ENCODE measurements around the gene NOS3. TPM values are rescaled to one million over a fixed set of nuclear protein-coding genes. Genes with fewer than 3 reads are reported as not detected.

The NOS3 gene
- total and polyA plus RNA-seq, 9 of the 15 experiments (the other 6 are each of a cell fraction or from before 2014, with no cell fraction given): 1.1 to 121 (median 23.6) TPM

GRCh38 chr7:151038951-151039849, 48.4 kb downstream of the NOS3 start (continued):
- TF ChIP-seq TEAD2 (tag; IDR thresholded peaks at IDR 0.05) (no peak), NCOA4 (IDR thresholded peaks at IDR 0.05; ENCODE audit: partially characterized antibody) (no peak), ZNF512 (tag; IDR thresholded peaks at IDR 0.05) (no peak), ZFP1 (CRISPR knock-in tag; IDR thresholded peaks at IDR 0.05) (peak; percentile 64), POLR3G (IDR thresholded peaks at IDR 0.05; ENCODE audit: extremely low read depth, insufficient read length, insufficient replicate concordance) (no peak), ZNF589 (CRISPR knock-in tag; IDR thresholded peaks at IDR 0.05; ENCODE audit: low read depth) (no peak; the same call in 1 of the 2 replicates), TCF15 (CRISPR knock-in tag; IDR thresholded peaks at IDR 0.05) (no peak), SETDB1 (IDR thresholded peaks at IDR 0.05; ENCODE audit: low read length) (peak; percentile 89), CHD7 (IDR thresholded peaks at IDR 0.05; ENCODE audit: low read depth, low read length) (no peak)
- TF ChIP-seq, protein P1, sequence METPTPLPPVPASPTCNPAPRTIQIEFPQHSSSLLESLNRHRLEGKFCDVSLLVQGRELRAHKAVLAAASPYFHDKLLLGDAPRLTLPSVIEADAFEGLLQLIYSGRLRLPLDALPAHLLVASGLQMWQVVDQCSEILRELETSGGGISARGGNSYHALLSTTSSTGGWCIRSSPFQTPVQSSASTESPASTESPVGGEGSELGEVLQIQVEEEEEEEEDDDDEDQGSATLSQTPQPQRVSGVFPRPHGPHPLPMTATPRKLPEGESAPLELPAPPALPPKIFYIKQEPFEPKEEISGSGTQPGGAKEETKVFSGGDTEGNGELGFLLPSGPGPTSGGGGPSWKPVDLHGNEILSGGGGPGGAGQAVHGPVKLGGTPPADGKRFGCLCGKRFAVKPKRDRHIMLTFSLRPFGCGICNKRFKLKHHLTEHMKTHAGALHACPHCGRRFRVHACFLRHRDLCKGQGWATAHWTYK (CRISPR knock-in tag; IDR thresholded peaks at IDR 0.05): no peak
- TF ChIP-seq, protein P2, sequence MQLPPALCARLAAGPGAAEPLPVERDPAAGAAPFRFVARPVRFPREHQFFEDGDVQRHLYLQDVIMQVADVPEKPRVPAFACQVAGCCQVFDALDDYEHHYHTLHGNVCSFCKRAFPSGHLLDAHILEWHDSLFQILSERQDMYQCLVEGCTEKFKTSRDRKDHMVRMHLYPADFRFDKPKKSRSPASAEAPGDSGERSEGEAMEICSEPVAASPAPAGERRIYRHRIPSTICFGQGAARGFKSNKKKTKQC (CRISPR knock-in tag; IDR thresholded peaks at IDR 0.05): no peak

Data from K562 (cell line).